Erythroblast (primary cell): Measurements from ENCODE around the gene HS1BP3.

ENCODE experiments used
- GATA1 ChIP-seq: IDR thresholded peaks from 2 replicates; pipeline ENCODE4 v1.6.1; 2011; ENCODE audit warnings: low read depth, mild to moderate bottlenecking, control low read depth, low read length, moderate library complexity
- POLR2A ChIP-seq: IDR thresholded peaks from 2 replicates; pipeline ENCODE4 v1.6.1; 2011; ENCODE audit warnings: mild to moderate bottlenecking, low read length

DNA sequence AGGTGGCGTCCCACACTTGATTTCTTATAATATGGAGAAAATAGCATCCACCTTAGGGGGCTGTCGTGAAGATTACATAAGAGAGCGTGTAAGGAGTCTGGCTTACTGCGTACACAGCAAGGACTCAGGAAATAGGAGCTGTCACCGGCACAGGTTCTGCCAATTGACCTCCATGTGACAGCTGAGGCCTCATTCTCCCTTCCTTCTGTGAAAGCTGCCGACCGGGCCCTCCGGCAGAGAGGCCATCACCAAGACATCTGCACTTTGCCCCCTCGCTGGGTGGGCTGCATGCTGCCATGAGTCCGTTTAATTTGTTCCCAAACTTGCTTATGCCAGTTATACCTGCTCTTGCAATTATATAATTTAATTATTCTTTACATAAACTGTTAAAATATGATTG is 27.7 kb downstream of the HS1BP3 start:
- TF ChIP-seq POLR2A (no peak), GATA1 (no peak)
